GM21367 (cell line): ENCODE data around the gene RNF141.

Experiments
- ATAC-seq: cut with Tn5 transposase; IDR thresholded peaks from one replicate; pipeline ENCODE4 v1.9.1; 2021; ENCODE audit not compliant: unreplicated experiment

Gene RNF141

DNA sequence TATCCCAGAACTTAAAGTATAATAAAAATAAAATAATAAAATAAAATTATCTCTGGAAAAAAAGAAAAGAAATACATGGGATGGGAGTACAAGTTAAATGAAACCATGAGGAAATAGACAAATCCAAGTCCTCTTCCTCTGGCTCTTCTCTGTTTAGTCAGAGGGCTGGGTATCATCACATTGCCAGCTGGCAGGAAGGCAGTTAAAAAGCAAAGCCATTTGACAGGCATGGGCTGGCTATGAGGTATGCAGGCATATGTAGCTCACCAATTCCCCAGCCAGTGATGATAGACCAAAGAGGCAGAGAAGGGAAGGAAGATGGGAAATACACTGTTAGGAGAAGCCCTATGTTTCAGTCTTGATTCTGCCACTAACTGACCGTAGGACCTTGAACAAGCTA lies 21.0 kb upstream of the RNF141 start:
- no peak for ATAC-seq

DNA sequence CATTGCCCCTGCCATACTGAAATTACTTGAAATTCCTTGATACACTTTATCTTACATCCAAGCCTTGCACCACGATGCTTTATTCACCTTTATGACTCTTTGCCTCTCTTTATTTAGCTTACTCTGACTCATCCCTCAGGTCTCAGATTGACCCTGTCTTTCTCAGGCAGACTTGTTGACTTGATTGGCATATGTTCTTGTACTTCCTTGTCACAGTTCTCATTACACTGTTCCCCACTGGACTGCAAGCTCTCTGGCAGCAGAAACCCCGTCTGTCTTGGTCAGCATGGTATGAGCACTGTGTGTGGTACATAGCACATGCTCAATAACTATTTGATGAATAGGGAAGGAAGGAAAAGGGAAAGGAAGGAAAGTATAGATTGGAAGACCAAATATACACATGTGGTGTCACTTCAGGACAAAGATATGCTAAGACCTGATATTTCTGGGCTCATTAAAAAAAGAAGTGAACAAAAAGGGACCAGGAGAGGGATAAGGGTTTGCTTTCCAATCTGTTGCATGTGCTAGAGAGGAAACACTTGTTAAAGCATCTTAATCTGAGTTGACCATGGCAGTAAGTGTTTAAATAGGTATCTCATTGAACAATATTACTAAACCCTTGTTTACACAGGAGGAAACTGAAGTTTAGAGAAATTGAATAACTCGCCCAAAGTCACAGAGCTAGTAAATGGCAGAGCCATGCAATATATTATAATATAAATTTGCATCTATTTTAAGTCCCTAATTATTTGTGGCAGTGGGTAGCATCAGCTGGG lies 20.2 kb upstream of the RNF141 start:
- no peak for ATAC-seq

GRCh38 chr11:10558288-10558687 lies 17.3 kb upstream of the RNF141 start:
- ATAC-seq, result no peak

DNA sequence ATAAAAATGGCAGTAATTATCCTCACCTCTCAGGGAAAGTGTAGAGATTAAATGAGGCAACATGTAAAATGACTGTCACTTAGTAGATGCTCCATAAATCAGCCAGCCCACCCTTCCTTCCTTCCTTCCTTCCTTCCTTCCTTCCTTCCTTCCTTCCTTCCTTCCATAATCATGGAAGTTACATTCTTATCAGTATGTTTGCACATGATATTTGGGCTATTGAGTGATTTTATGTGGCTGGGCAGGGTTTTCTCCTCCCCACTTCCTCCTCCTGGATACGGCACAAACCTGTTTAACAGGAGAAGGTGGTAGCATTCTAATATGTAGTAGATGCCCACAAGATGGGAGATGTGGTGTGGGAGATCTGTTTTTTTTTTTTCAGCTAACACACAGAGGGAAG lies 15.6 kb upstream of the RNF141 start:
- no peak for ATAC-seq

GRCh38 chr11:10551845-10552352 lies 10.9 kb upstream of the RNF141 start:
- ATAC-seq, result no peak

GRCh38 chr11:10551290-10551592 lies 10.3 kb upstream of the RNF141 start:
- no peak for ATAC-seq

- no peak for ATAC-seq
Measured at GRCh38 chr11:10550503-10551289, 9.7 kb upstream of the RNF141 start.

DNA sequence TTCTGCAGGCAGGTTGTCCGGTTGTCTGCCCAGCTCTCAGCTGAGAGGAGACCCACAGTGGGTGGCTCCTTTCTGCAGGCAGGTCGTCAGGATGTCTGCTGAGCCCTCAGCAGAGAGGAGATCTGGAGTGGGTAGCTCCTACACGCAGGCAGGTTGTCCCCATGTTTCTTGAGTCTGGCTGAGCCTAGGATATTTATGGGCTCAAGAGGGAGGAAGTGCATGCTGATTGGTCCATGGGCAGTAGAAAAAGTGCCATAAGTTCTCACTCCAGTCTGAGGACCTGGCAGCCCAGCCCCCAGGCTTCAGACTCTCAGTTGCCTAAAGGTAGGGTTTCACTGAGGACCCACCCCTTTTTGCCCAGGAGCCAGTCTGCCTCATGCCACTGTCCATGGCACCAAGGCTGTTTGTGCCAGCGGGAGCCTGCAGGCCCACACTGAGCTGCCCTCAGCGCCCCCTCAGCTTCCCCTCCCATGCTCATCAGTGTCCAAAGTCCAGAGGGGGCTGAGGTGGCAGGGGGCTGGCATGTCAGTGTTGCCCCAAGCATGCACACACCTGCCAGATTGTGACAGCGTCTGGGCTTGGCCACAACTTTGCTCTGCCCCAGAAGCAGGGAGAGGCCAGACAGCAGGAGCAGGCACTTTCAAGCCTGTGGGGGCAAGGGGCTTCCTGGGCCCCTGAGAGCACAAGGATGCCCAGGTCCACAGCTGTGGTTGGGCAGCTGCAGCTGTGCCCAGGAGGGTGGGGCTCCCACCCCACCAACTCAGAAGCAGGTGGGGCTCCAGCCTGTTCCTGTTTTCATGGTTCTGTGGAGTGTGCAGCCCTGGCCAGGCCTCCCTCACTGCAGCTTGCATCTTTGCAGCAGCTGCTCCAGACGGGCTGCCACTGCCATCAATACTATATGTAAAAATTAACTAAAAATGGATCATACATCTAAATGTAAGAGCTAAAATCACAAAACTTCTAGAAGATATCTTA lies 3.8 kb upstream of the RNF141 start:
- ATAC-seq, result no peak

- no peak for ATAC-seq
Measured at GRCh38 chr11:10543782-10544181, 2.8 kb upstream of the RNF141 start.

GRCh38 chr11:10542776-10543175 lies 1.8 kb upstream of the RNF141 start:
- ATAC-seq, result no peak

GRCh38 chr11:10541561-10541930 lies 559 bp upstream of the RNF141 start:
- no peak for ATAC-seq

DNA sequence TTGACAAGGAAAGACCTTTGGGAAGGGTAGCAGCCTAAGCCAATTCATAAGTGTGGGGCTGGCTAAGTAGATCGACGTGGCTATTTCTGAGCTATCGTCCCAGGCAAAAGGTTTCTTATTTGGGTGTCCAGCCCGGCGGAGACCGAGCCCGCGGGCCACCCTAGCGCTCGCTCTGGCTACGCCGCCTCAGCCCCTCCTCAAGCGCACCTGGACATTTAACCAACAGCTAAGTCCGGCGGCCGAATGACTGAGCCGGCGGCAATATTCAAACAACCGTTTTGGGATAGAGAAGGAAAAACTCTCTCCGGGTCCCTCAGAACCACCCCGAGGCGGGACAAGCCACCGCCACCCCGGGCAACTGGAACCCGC lies 457 bp downstream of the RNF141 start:
- ATAC-seq, result peak; percentile 24

GRCh38 chr11:10539339-10539738 lies 1.6 kb downstream of the RNF141 start:
- ATAC-seq, result no peak

DNA sequence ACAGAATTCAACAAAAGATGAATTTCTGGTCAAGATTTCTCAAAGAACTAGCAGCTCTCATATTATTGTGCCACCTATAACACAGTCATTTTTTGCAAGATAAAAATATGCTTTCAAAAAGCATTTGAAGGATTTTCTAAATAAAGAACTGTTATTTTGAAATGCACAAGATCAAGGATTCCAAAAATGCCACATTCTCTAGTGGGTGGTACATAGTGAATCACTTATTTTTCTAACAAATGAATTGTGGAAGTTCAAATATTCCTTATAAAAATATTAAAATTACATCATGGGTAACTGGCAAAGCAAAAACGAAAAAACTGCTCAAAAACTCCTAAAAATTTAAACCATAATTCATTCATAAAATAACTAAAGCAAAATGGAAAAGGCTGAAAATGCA lies 2.1 kb downstream of the RNF141 start:
- ATAC-seq, result no peak

DNA sequence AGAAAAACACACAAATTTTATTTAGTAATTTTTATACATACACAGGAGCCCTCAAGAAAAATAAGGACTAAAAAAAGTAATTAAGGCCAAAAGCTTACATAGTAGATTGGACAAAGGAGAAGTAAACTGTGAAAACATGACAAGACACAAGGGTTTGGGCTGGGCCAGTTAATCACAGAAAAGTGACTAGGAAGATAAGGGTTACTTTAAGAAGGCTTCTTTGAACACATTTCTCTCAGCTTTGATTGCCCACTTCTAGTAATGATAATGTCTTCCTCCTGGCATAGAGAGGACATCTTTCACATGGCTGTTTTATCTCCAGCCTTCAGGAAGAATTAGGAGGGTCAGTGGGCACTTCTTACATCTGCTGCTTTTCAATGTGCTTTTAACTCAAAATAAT lies 3.4 kb downstream of the RNF141 start:
- ATAC-seq, result no peak

DNA sequence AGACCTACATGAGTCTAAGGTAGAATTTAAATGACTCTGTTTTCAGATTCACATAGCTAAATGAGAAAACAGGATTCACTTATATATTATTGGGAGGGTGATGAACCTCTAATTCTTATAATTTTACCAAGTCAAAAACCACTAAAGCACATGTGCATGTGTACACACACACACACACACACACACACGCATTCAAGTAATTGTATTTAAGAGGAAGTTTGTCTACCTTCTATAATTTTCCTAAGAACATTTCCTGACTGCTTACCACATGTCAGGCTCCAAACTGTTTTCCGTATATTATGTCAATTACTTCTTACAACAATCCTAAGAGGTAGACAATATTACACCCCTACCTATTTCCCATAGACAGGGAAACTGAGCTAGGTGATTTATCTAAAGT lies 6.7 kb downstream of the RNF141 start:
- ATAC-seq, result no peak

- no peak for ATAC-seq
Measured at GRCh38 chr11:10533323-10533722, 7.7 kb downstream of the RNF141 start.

GRCh38 chr11:10532526-10532925 lies 8.5 kb downstream of the RNF141 start:
- no peak for ATAC-seq

DNA sequence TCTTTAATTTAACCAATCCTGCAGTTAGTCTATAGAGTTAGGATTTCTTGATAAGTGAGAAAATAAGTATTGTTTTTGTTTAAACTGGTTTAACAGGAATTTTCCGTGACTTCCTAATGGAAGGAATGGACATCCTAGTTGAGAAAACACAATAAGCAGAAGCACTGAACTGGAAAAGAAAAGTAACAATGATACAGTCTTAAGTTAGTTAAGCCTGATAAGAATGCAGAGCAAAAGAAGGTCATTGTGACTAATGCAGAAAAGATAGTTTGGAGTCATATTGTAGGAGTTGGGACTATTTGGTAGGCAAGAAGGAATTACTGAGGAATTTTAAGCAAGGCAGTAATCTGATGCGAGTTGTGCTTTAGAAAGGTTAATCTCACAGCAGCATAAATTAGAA lies 11.7 kb downstream of the RNF141 start:
- no peak for ATAC-seq

DNA sequence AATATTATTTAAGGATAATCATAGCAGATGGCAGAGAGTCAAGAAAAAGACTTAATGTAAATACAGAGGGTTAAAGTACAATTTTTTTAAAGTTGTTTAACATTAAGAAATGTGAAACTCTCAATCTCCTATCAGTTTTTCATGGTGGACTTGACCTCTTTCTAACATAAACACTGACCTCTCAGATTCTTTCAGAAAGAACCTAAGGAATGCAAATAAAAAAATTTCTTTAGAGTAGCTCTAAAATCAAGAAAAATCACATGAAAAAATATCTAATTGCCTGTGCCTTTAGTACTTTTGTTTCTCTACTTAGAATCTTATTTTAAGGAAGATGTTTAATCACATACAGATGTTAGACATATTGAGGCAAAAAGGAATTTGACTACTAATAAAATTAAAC lies 12.9 kb downstream of the RNF141 start:
- no peak for ATAC-seq
